Cardiac muscle cell (in vitro differentiated cells and primary cell): Measurements from ENCODE around the gene ZNF512B. TPM values are rescaled to one million over a fixed set of nuclear protein-coding genes. Genes with fewer than 3 reads are reported as not detected.

Experiments
- DNase-seq, 2 donors: peaks; one replicate each; pipeline versions ENCODE4 v3.0.0 to v3.0.0-alpha.2; 2010 to 2017; ENCODE audit warnings: low read depth in 1 of 2, low spot score in 1 of 2
- H3K27ac ChIP-seq: fragments of 200-600 bp; sonication (generic); 2 replicates; pipeline ENCODE4 v1.5.1; 2016
- H3K27me3 ChIP-seq: fragments of 200-600 bp; sonication (generic); 2 replicates; pipeline ENCODE4 v1.6.0; 2016; ENCODE audit warnings: control low read depth
- H3K36me3 ChIP-seq: fragments of 200-600 bp; sonication (generic); 2 replicates; pipeline ENCODE4 v1.5.1; 2016; ENCODE audit warnings: control low read depth
- H3K4me1 ChIP-seq: fragments of 200-600 bp; sonication (generic); 2 replicates; pipeline ENCODE4 v1.8.1; 2017; ENCODE audit warnings: low read depth, mild to moderate bottlenecking, mixed run types
- H3K4me3 ChIP-seq: fragments of 200-600 bp; sonication (generic); 2 replicates; pipeline ENCODE4 v1.5.1; 2016; ENCODE audit warnings: mild to moderate bottlenecking
- H3K9me3 ChIP-seq: fragments of 200-600 bp; sonication (generic); 2 replicates; pipeline ENCODE4 v1.5.1; 2017; ENCODE audit warnings: low read depth, mild to moderate bottlenecking, control low read depth
- CTCF ChIP-seq: IDR thresholded peaks from 2 replicates; pipeline ENCODE4 v1.5.1; 2012; ENCODE audit warnings: low read depth, mild to moderate bottlenecking, low read length
- polyA plus RNA-seq: library from polyadenylated mRNA; unstranded; fragments of >200 nt; fragmentation: Nextera tagmentation; extraction: Ambion mirVana; gene quantifications from 2 replicates; pipeline ENCODE4 v1.2.1, GENCODE V29; 2016
- total RNA-seq: library from RNA; depleted of rRNA; stranded (reverse); fragments of >200 nt; gene quantifications from 2 replicates; pipeline ENCODE4 v1.2.3, GENCODE V29; 2016

Gene ZNF512B
- total and polyA plus RNA-seq, 2 experiments from 2014 or later = 13.7 to 45.8 TPM

DNA sequence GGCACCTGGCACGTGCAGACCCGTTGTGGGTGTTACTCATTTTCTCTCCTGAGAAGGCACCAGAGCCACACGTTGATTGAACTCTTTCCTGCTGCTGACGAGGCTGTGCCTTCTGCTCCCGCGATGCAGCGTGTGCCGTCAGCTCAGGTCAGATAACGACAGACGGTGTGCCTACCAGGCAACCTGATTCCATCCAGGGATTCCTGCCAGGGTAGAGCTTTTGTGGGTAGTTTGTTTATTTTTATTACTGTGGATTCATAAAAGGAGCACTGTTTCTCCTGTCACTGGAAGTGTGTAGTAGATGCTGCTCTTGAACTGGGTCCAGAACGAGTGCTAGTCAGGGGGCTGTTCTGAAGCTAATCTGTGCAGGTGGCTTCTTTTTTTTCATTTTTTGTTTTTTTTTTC lies 31.9 kb upstream of the ZNF512B start:
- no peak overlapping the region for H3K27ac ChIP-seq
- no peak for TF ChIP-seq CTCF
- peaks cover 34% of the 10 kb centered on the region for H3K36me3 ChIP-seq
- DNase-seq = no peak
- H3K4me1 ChIP-seq = no peaks in the 10 kb centered on the region
- H3K4me3 ChIP-seq = no peak overlapping the region
- H3K27me3 ChIP-seq = no peaks in the 10 kb centered on the region
- H3K9me3 ChIP-seq = no peaks in the 10 kb centered on the region

- Histone ChIP-seq H3K4me1 (no peaks in the 10 kb centered on the region), H3K4me3 (no peak overlapping the region), H3K27me3 (no peaks in the 10 kb centered on the region), H3K9me3 (no peaks in the 10 kb centered on the region), H3K27ac (no peak overlapping the region), H3K36me3 (peaks cover 40% of the 10 kb centered on the region)
- no peak for TF ChIP-seq CTCF
- DNase-seq = no peak
Observed at GRCh38 chr20:64000906-64001305, 31.2 kb upstream of the ZNF512B start.

- H3K9me3 ChIP-seq = no peaks in the 10 kb centered on the region
- TF ChIP-seq CTCF = no peak
Observed at GRCh38 chr20:63982937-63983336, 13.2 kb upstream of the ZNF512B start.

GRCh38 chr20:63980806-63981728 lies 11.3 kb upstream of the ZNF512B start, which contains the start of gene PRPF6:
PRPF6 (plus strand) TSS chr20:63981132; CDS start chr20:63981246, 114 bp downstream.
- Histone ChIP-seq H3K27ac (peak within 1 kb of the TSS; percentile 91), H3K4me3 (peak within 1 kb of the TSS; percentile 75), H3K9me3 (no peaks in the 10 kb centered on the region), H3K4me1 (peaks cover 8% of the 10 kb centered on the region), H3K27me3 (no peaks in the 10 kb centered on the region), H3K36me3 (peaks cover 17% of the 10 kb centered on the region)
- DNase-seq = peak; percentile 97 to 99
- peak; percentile 94 for TF ChIP-seq CTCF

More at GRCh38 chr20:63982937-63983336, 13.2 kb upstream of the ZNF512B start:
- H3K36me3 ChIP-seq = peaks cover 21% of the 10 kb centered on the region
- DNase-seq = no peak
- no peak overlapping the region for H3K4me3 ChIP-seq
- H3K27ac ChIP-seq = no peak overlapping the region
- H3K27me3 ChIP-seq = no peaks in the 10 kb centered on the region
- peaks cover 8% of the 10 kb centered on the region for H3K4me1 ChIP-seq

DNA sequence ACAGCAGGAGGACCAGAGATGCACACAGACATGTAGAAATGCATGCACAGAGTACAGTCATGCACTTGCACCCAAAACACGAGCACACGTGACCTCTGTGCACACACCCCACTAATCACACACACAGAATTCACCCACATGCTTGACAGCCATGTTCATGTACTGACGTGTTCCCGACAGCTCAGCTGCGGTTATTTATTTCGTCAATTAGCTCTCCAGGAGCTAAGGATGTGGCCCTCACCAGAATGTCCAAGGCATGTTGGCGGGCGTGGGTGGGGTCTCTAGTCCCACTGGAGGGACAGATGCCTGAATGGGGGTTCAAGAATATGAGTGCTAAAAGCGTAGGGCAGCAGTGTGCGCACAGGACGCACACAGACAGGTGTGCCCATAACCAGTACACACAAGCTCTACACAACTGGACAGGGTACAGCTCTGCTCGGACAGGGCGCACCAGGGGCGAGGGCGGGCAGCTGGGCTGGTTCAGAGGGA lies 10.6 kb upstream of the ZNF512B start:
- peak in 1 of 2 donors; percentile 10 for DNase-seq
- Histone ChIP-seq H3K4me1 (peaks cover 8% of the 10 kb centered on the region), H3K9me3 (no peaks in the 10 kb centered on the region), H3K36me3 (peaks cover 10% of the 10 kb centered on the region), H3K27me3 (no peaks in the 10 kb centered on the region), H3K27ac (no peak overlapping the region), H3K4me3 (peak overlapping the region; percentile 75)
- no peak for TF ChIP-seq CTCF
